Measurements from ENCODE around the gene DPPA4.

The DPPA4 gene

GRCh38 chr3:109284071-109284470 lies 53.3 kb downstream of the DPPA4 start:
- ATAC-seq (no peak), DNase-seq (no peak)
- Mint-ChIP-seq H3K4me3 (no peak overlapping the region), H3K4me1 (no peaks in the 10 kb centered on the region), H3K27me3 (no peaks in the 10 kb centered on the region), H3K9me3 (no peaks in the 10 kb centered on the region), H3K27ac (no peak overlapping the region)

- ATAC-seq (no peak), DNase-seq (no peak)
- H3K27me3 Mint-ChIP-seq = no peaks in the 10 kb centered on the region
Observed at GRCh38 chr3:109278546-109278945, 58.8 kb downstream of the DPPA4 start.

GRCh38 chr3:109278141-109278540 lies 59.2 kb downstream of the DPPA4 start:
- H3K27ac Mint-ChIP-seq = no peak overlapping the region
- DNase-seq = no peak
- no peaks in the 10 kb centered on the region for H3K4me1 Mint-ChIP-seq
- no peak overlapping the region for H3K4me3 Mint-ChIP-seq
- no peaks in the 10 kb centered on the region for H3K9me3 Mint-ChIP-seq
- no peaks in the 10 kb centered on the region for H3K27me3 Mint-ChIP-seq
- ATAC-seq = no peak

More at GRCh38 chr3:109278546-109278945, 58.8 kb downstream of the DPPA4 start:
- no peak overlapping the region for H3K27ac Mint-ChIP-seq
- H3K4me3 Mint-ChIP-seq = no peak overlapping the region
- no peaks in the 10 kb centered on the region for H3K9me3 Mint-ChIP-seq
- H3K4me1 Mint-ChIP-seq = no peaks in the 10 kb centered on the region
